SK-N-SH (cell line): ENCODE measurements around the gene ZNF560. TPM values are rescaled to one million over a fixed set of nuclear protein-coding genes. Genes with fewer than 3 reads are reported as not detected.

ENCODE experiments used
- CTCF ChIA-PET: fragments of 300-600, 350-600 bp; formaldehyde crosslinking; extraction: SDS; loops from one replicate; lab custom pipeline; 2021; lab: Yijun Ruan, JAX
- POLR2A ChIA-PET: fragments of 350-600 bp; sonication (Branson Sonifier 250); formaldehyde crosslinking; extraction: SDS; loops from one replicate; lab custom pipeline; 2020; ENCODE audit warnings: antibody characterized with exemption, inconsistent platforms; lab: Yijun Ruan, JAX
- DNase-seq: peaks from one replicate; pipeline ENCODE4 v3.0.0; 2012
- H2AFZ ChIP-seq: fragments of 200-600 bp; sonication (generic); 2 replicates; pipeline ENCODE4 v1.8.1; 2016; ENCODE audit warnings: antibody characterized with exemption, mild to moderate bottlenecking, low read depth
- H3F3A ChIP-seq: fragments of 200-600 bp; sonication (generic); replicated peaks from 2 replicates; pipeline ENCODE3; 2016; ENCODE audit warnings: antibody characterized with exemption, mild to moderate bottlenecking; ENCODE audit not compliant: insufficient read depth
- H3K27ac ChIP-seq, 2 experiments: fragments of 200-500 bp in 1 of 2; fragments of 200-600 bp in 1 of 2; sonication (Bioruptor generic) in 1 of 2; sonication (generic), shearing (Covaris generic) in 1 of 2; 2 replicates each; pipeline versions ENCODE4 v1.5.1 to v1.6.1; 2014 to 2016; ENCODE audit warnings: low read depth in 2 of 2, inconsistent platforms in 1 of 2, low read length in 1 of 2, mild to moderate bottlenecking in 1 of 2, mixed read lengths in 1 of 2
- H3K27me3 ChIP-seq: fragments of 200-600 bp; sonication (generic), shearing (Covaris generic); 2 replicates; pipeline ENCODE4 v1.6.1; 2016; ENCODE audit warnings: mixed run types; ENCODE audit not compliant: insufficient read depth
- H3K36me3 ChIP-seq, 2 experiments: fragments of 200-500 bp in 1 of 2; fragments of 200-600 bp in 1 of 2; sonication (Bioruptor generic) in 1 of 2; sonication (generic) in 1 of 2; replicated peaks in 1 of 2; 2 replicates each; pipeline versions ENCODE3 to v1.5.1; 2014 to 2016; ENCODE audit warnings: low read length in 1 of 2, mild to moderate bottlenecking in 1 of 2; ENCODE audit not compliant: insufficient read depth in 2 of 2, control insufficient read depth in 1 of 2
- H3K4me1 ChIP-seq, 2 experiments: fragments of 200-500 bp in 1 of 2; fragments of 200-600 bp in 1 of 2; sonication (Bioruptor generic) in 1 of 2; sonication (generic), shearing (Covaris generic) in 1 of 2; 2 replicates each; pipeline versions ENCODE4 v1.5.1 to v1.6.1; 2014 to 2016; ENCODE audit warnings: low read depth in 1 of 2, low read length in 1 of 2, mixed run types in 1 of 2; ENCODE audit not compliant: insufficient read depth in 2 of 2, control insufficient read depth in 1 of 2
- H3K4me2 ChIP-seq: fragments of 200-600 bp; sonication (generic), shearing (Covaris generic); 2 replicates; pipeline ENCODE4 v1.6.1; 2017; ENCODE audit warnings: mixed run types
- H3K4me3 ChIP-seq, 2 experiments: fragments of 200-500 bp in 1 of 2; fragments of 200-600 bp in 1 of 2; sonication (Bioruptor generic) in 1 of 2; sonication (generic), shearing (Covaris generic) in 1 of 2; 2 replicates each; pipeline versions ENCODE4 v1.5.1 to v1.8.1; 2014 to 2016; ENCODE audit warnings: low read depth in 2 of 2, inconsistent platforms in 1 of 2, low read length in 1 of 2, mild to moderate bottlenecking in 1 of 2, mixed read lengths in 1 of 2, moderate library complexity in 1 of 2
- H3K79me2 ChIP-seq: fragments of 200-600 bp; sonication (generic); 2 replicates; pipeline ENCODE4 v1.8.1; 2017; ENCODE audit warnings: mild to moderate bottlenecking; ENCODE audit not compliant: insufficient read depth
- H3K9ac ChIP-seq: fragments of 200-600 bp; sonication (generic); 2 replicates; pipeline ENCODE4 v1.6.1; 2017; ENCODE audit warnings: mixed run types
- H3K9me2 ChIP-seq: fragments of 200-600 bp; sonication (generic); 2 replicates; pipeline ENCODE4 v1.6.1; 2017; ENCODE audit warnings: mixed run types
- H3K9me3 ChIP-seq: fragments of 200-600 bp; sonication (generic); 2 replicates; pipeline ENCODE4 v1.6.1; 2017; ENCODE audit warnings: mixed run types, mild to moderate bottlenecking, moderate library complexity
- H4K20me1 ChIP-seq: fragments of 200-600 bp; sonication (generic); 2 replicates; pipeline ENCODE4 v1.6.1; 2017; ENCODE audit warnings: mild to moderate bottlenecking, mixed run types; ENCODE audit not compliant: insufficient read depth
- CHD2 ChIP-seq: fragments of 150-350 bp; IDR thresholded peaks from 2 replicates; pipeline ENCODE4 v1.6.1; 2018; ENCODE audit warnings: low read length; ENCODE audit not compliant: partially characterized antibody
- FOXJ3 ChIP-seq: sonication (generic); formaldehyde crosslinking; IDR thresholded peaks from 2 replicates; pipeline ENCODE4 v1.5.1; 2020; ENCODE audit warnings: mild to moderate bottlenecking, missing genetic modification reagents
- FOXM1 ChIP-seq: IDR thresholded peaks from 2 replicates; pipeline ENCODE4 v1.4.0; 2012; ENCODE audit warnings: low read depth, mild to moderate bottlenecking
- GATA2 ChIP-seq: sonication (generic); formaldehyde crosslinking; IDR thresholded peaks from 2 replicates; pipeline ENCODE4 v1.5.0; 2020; ENCODE audit warnings: mild to moderate bottlenecking, missing genetic modification reagents
- JUND ChIP-seq: IDR thresholded peaks from 2 replicates; pipeline ENCODE4 v1.4.0; 2012
- MXI1 ChIP-seq: IDR thresholded peaks from 2 replicates; pipeline ENCODE4 v1.6.1; 2012; ENCODE audit warnings: mild to moderate bottlenecking, low read depth, low read length, improper control_type of control experiment
- POLR2AphosphoS5 ChIP-seq: IDR thresholded peaks from 2 replicates; pipeline ENCODE4 v1.6.1; 2012; ENCODE audit warnings: low read depth, low read length
- RAD21 ChIP-seq: IDR thresholded peaks from 2 replicates; pipeline ENCODE4 v1.6.1; 2012; ENCODE audit warnings: mild to moderate bottlenecking, low read length
- REST ChIP-seq: IDR thresholded peaks from 2 replicates; pipeline ENCODE4 v1.6.1; 2012; ENCODE audit warnings: mild to moderate bottlenecking, low read depth, low read length, moderate library complexity
- RFX5 ChIP-seq: IDR thresholded peaks from 2 replicates; pipeline ENCODE4 v1.6.1; 2012; ENCODE audit warnings: mild to moderate bottlenecking, improper control_type of control experiment, low read length
- SIN3A ChIP-seq: IDR thresholded peaks from 2 replicates; pipeline ENCODE4 v1.6.1; 2012; ENCODE audit warnings: low read depth, mild to moderate bottlenecking, low read length, moderate library complexity, borderline replicate concordance
- SMC3 ChIP-seq: IDR thresholded peaks from 2 replicates; pipeline ENCODE4 v1.6.1; 2012; ENCODE audit warnings: low read depth, low read length, improper control_type of control experiment
- TCF12 ChIP-seq: IDR thresholded peaks from 2 replicates; pipeline ENCODE4 v1.4.0; 2012
- USF1 ChIP-seq: IDR thresholded peaks from 2 replicates; pipeline ENCODE4 v1.4.0; 2012; ENCODE audit warnings: low read depth, borderline replicate concordance
- YY1 ChIP-seq: IDR thresholded peaks from 2 replicates; pipeline ENCODE4 v1.4.0; 2012; ENCODE audit warnings: low read depth, mild to moderate bottlenecking
- ZBTB33 ChIP-seq: IDR thresholded peaks from 2 replicates; pipeline ENCODE4 v1.4.0; 2012; ENCODE audit warnings: low read depth, borderline replicate concordance
- WGBS: methylation state at CpG from one replicate; pipeline ENCODE4 v1.1.6; 2017; ENCODE audit warnings: low lambda C conversion rate; 5-methylcytosine and 5-hydroxymethylcytosine counted together
- polyA plus RNA-seq, 3 experiments: library from polyadenylated mRNA; depleted of rRNA; stranded (reverse); fragments of >200 nt; gene quantifications; 2 replicates each; pipeline ENCODE4 v1.2.3, GENCODE V29; 2012

The ZNF560 gene
- polyA plus RNA-seq, 1 of the 3 experiments (the other 2 are of a cell fraction) = 0.10 TPM

GRCh38 chr19:9474975-9475374, 23.4 kb downstream of the ZNF560 start (continued):
- no peak for TF ChIP-seq GATA2 (CRISPR knock-in tag)
- no peak for TF ChIP-seq MXI1
- TF ChIP-seq, all 33 proteins: peak for 0

DNA sequence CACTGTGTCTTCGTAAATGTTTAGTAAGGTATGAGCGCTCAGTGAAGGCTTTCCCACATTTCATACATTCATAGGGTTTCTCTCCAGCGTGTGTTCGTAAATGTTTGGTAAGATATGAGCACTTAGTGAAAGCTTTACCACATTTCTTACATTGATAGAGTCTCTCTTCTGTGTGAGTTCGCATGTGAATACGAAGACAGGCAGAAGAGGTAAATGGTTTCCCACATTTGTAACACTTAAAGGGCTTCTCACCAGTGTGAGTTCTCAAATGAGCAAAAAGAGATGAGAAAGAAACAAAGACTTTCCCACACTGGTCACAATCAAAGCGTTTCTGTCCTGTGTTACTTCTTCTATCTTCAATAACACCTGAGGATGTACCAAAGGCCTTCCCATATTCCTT, 31.3 kb downstream of the ZNF560 start:
- no peak for DNase-seq
- no peaks in the 10 kb centered on the region for H4K20me1 ChIP-seq
- CTCF ChIA-PET = no interaction called here
- POLR2A ChIA-PET = no interaction called here
- no peak overlapping the region for H3K4me3 ChIP-seq
- WGBS = 17% methylated on average over 7 of the region's 7 CpGs
- no peaks in the 10 kb centered on the region for H3F3A ChIP-seq
- 0 out of 2 replicates have a peak, but pooled peaks cover 4% of the 10 kb centered on the region for H3K9me3 ChIP-seq
- no peak overlapping the region for H3K4me2 ChIP-seq
- H3K9ac ChIP-seq = no peak overlapping the region
- no peak overlapping the region for H2AFZ ChIP-seq
- no peaks in the 10 kb centered on the region for H3K79me2 ChIP-seq
- no peak overlapping the region for H3K27ac ChIP-seq
- H3K27me3 ChIP-seq = no peaks in the 10 kb centered on the region
- TF ChIP-seq YY1 (no peak), TCF12 (no peak), POLR2AphosphoS5 (no peak), REST (no peak), FOXM1 (no peak), ZBTB33 (no peak), JUND (no peak), FOXJ3 (CRISPR knock-in tag) (no peak), RFX5 (no peak)
- H3K4me1 ChIP-seq = no peaks in the 10 kb centered on the region
- H3K9me2 ChIP-seq = no peaks in the 10 kb centered on the region
- no peaks in the 10 kb centered on the region for H3K36me3 ChIP-seq

DNA sequence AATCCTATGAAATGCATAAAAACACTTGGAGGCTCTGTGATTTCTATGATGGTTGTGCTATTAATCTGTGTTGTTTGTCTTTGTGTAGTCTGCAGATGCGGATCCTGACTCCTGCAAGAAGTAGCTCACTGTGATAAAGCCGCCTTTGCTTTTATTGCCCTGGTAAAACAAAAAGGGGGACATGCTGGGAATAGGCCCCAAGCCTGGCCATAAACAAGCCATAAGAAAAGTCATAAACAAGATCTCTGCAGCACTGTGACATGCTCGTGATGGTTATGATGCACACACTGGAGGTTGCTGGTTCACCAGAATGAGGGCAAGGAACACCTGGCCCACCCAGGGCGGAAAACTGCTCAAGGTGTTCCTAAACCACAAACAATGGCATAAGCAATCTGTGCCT, 36.5 kb downstream of the ZNF560 start:
- no peak for DNase-seq
- no peaks in the 10 kb centered on the region for H3K27me3 ChIP-seq
- TF ChIP-seq RAD21 (no peak), SIN3A (no peak), CHD2 (no peak), USF1 (no peak), SMC3 (no peak)
- 13% methylated on average over 4 of the region's 4 CpGs for WGBS
- H3K9ac ChIP-seq = no peak overlapping the region
- no peaks in the 10 kb centered on the region for H4K20me1 ChIP-seq
- H3K4me3 ChIP-seq = no peak overlapping the region
- H3K36me3 ChIP-seq = no peaks in the 10 kb centered on the region
- H3K27ac ChIP-seq = no peak overlapping the region
- no peaks in the 10 kb centered on the region for H3K79me2 ChIP-seq
- H3F3A ChIP-seq = no peaks in the 10 kb centered on the region
- H3K4me2 ChIP-seq = no peak overlapping the region
- H2AFZ ChIP-seq = no peak overlapping the region
- H3K9me3 ChIP-seq = 0 out of 2 replicates have a peak, but pooled peaks cover 4% of the 10 kb centered on the region
- H3K9me2 ChIP-seq = no peaks in the 10 kb centered on the region
- POLR2A ChIA-PET = no interaction called here
- no peaks in the 10 kb centered on the region for H3K4me1 ChIP-seq
- CTCF ChIA-PET = no interaction called here
